Fibroblast of lung (primary cell): Measurements from ENCODE around the gene KIRREL3.

Source experiments
- CTCF ChIP-seq, 2 donors: IDR thresholded peaks in 1 of 2; conservative IDR thresholded peaks in 1 of 2; 1 replicate in 1 of 2; 2 replicates in 1 of 2; pipeline ENCODE4 v1.5.1; 2011 to 2012; ENCODE audit warnings: low read length in 2 of 2, control low read depth in 1 of 2, inconsistent platforms in 1 of 2, low read depth in 1 of 2, mild to moderate bottlenecking in 1 of 2
- EZH2 ChIP-seq: IDR thresholded peaks from 2 replicates; pipeline ENCODE4 v1.5.1; 2012; ENCODE audit warnings: low read length, control low read depth, mild to moderate bottlenecking; ENCODE audit errors: missing control alignments

GRCh38 chr11:126884192-126884591 lies 116.4 kb downstream of the KIRREL3 start:
- no peak for TF ChIP-seq CTCF (conservative IDR thresholded peaks at IDR 0.05 in 1 of 2, IDR thresholded peaks at IDR 0.05 in 1 of 2; ENCODE audit: low read depth in 1 of 2, low read length in 2 of 2)
- no peak for TF ChIP-seq EZH2
